GM15510 (cell line): ENCODE data around the gene EMC1.

Experiments
- POLR2A ChIP-seq: IDR thresholded peaks from 3 replicates; pipeline ENCODE4 v1.6.1; 2011; ENCODE audit warnings: borderline replicate concordance; ENCODE audit not compliant: insufficient read length; ENCODE audit errors: extremely low read depth

EMC1 gene

DNA sequence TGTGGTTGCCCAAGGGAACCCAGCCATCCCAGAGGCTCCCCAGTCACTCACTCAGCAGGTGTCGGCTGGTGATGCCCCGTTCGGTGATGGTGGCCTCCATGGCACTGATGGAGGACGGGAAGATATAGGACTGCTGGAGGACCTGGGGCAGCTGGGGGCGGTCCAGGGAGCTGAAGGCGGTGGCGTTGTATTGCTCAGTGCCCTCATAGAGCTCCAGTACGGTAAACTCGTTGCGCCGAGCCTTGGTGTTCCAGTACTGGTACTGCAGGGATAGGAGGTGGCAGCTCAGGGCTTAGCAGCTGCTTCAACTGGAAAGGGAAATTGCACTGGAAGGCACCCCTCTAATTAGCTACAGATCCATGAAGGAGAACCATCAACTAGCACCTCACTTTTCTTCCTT lies 28.8 kb downstream of the EMC1 start:
- no peak for TF ChIP-seq POLR2A

DNA sequence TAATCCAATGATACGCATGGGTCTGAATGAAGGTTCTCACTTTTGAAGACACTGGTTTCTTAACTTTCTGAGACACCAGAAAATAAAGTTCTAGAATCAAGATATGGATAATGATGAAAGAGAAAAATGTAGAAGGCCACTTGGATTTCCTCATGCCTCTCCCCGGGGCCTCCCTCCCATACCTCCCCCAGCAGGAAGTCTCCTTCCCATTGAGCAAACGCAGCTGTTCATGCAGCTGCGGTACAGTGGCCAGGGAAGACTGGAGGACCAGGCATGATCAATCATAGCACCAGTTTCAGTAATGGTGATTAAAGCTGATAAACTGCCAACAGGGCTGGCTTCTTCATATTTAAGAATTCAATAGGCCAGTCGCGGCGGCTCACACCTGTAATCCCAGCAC lies 30.3 kb downstream of the EMC1 start:
- no peak for TF ChIP-seq POLR2A

DNA sequence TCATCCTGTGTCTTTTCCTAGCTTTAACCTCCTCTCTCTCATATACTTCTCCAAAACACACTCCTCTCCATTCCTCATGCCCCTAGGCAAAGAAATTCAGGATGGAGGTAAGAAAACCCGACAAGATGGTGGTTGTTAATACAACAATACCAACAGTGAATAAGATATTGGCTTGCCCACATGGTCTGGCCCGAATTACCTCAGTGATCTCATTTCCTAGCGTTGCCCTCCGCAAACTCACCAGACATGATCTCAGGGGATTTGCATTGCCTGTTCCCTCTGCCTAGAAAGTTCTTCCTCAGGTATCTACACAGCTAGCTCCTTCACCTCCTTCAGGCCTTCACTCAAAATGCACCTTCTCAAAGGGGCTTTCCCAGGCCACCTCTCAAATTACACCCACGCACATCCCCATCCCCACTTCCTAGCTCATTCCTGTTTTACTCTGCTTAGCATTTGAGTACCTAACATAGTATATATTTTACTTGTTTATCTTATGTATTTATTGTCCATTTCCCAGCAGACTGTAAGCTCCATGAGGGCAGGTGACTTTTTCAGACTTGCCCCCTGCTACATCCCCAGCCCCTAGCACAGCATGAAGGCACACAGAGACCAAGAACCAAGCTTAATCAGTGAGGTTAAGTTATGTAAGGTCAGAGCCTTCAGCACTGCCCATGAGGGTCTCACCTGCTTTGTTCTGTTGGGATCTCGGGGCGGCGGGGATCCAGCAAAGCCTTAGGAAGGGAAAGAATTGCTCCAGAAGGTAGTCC lies 31.1 kb downstream of the EMC1 start:
- TF ChIP-seq POLR2A = no peak

DNA sequence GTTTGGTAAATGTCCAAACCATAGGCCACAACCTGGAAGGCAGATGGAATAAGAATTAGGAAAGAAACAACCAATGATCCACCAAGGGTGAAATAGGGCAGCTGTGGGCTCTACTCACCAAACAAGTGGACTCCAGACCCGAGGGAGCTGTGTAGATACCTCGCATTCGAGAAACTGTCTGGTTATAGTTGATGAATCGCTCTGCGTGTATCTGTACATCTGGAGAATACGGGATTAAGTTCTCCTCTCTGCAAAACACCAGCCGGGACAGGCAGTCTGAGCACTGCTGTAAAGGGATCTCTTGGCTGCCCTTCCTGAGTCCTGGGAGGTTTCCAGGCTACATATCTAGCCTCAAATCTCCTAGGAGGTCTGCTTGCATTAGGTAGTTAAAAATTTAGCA lies 31.9 kb downstream of the EMC1 start:
- no peak for TF ChIP-seq POLR2A

DNA sequence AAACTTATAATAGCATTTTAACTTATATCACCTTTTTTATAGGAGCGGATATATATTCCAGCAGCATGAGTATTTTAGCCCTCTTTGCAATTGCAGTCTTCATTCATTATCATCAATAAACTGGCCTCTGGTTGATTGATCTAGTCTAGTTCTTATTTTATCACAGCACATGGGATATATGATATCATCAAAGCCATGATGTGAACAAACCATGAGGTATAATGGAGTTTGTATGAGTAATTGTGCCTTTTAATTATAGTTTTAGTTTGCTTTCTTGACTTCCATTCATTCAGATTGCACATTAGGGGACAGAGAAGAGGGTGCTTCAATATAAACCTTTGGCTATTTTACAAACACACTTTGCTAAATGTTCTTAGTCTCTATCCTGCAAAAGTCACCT lies 37.7 kb downstream of the EMC1 start:
- no peak for TF ChIP-seq POLR2A

DNA sequence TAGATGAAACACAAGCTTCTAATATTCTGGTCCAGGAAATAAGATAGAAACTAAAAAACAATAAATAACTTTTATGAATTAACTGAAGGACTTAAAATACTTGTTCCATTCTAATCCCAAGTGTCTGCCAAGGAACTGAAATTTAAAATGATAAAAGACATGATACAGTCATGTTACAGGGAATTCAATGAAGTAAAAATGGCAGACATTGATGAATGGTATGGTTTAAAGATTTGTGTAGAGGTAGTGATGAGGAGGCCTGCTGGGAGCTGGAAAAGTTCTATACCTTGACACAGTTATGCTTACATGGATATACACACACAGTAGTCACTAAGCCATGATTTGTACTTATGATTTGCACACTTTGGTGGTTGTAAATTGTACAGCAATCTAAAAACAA lies 39.2 kb downstream of the EMC1 start:
- TF ChIP-seq POLR2A = no peak

DNA sequence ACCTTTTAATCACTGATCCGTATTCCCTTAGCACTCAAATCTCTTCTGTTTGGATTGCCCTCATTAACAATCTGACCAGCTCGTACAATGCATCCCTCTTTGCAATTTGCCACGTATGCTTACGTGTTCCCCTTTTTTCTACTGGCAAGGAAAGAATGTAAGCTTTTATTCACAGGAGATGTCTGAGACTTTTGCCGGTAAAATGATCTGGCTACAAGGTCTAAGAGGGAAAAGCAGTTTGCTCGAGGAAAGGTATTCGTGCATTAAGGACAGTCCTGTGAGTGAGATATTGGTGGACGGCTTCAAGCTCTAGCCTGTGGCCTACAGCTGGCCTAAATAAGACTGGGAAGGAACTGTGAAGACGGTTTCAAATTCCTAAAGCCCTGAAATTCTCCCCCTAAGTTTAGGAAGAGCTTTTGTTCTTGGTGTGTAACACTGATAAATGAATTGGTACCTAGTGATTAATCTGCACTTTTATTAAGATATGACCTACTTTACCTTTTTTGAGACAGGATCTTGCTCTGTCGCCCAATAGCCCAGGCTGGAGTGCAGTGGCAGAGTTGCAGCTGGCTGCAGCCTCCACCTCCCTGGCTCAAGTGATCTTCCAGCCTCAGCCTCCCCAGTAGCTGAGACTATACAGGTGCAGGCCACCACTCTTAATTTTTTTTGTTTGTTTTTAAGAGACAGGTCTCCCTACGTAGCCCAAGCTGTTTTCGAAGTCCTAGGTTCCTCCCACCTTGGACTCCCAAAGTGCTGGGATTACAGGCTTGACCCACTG lies 40.4 kb downstream of the EMC1 start:
- no peak for TF ChIP-seq POLR2A

DNA sequence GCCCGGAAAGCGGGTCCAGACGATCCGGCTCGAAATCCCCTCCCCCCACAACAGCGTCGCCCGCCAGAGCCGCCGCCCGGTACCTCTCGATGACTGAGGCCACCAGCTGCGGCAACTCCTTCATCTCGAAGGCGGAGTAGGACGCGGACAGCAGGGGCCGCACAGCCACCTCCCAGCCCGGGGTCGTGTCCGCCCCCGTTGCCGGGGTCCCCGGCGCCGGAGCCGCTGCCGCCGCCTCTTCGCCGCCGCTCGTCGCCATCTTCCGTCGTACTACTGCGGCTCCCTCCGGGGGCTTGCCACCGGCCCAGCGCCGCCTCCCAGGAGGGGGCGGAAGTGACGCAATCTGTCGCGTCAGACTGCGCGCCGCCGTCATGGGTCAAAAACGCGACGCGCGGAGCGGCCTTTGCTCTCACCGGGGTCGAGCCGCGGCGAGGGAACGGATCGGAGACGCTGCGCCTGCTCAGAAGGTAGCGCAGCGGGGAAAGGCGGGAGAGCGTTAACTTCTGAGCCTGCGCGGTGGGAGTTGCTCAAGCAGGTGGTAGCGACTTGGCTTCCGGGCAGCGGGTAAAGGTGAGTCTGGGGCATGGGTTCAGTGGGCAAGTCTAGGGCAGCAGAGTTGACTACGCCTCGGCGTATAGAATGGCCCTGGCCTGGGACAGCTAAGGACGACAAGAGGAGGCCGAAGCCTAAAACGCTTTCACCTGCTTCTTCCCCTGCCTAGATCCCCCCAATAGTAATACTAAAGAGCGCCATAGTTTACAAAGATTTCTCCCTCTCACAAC lies 41.1 kb downstream of the EMC1 start, which contains the start of gene UBR4:
UBR4 (minus strand) TSS at position 277 of the 782 bp plus-strand sequence; CDS start at position 259, 18 bp downstream.
- peak; percentile 75 for TF ChIP-seq POLR2A

DNA sequence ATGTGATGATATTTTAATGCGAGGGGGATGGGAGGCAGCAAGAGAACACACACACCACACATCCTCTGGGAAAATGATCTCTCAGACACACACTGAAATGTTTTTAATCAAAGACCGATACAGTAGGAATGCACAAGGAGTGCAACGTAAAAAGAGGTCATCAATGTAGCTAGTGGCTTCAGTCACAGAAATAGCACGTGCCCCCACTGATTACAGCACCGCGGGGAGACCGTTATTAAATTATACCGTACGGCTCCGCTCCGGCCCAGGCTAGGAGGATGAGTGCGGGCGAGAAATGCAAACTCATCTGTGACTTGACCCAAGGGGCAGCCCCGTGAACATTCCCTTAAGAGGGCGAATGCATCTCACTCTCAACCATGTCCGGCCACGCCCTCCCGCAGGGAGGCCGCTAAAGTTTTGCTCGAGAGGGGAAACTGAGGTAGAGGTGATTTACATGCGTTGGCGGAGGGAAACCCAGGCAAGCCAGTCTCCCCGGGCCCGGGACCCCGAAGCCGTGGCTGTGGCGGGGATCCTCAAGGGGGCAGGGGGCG lies 41.8 kb downstream of the EMC1 start:
- TF ChIP-seq POLR2A = peak; percentile 45

DNA sequence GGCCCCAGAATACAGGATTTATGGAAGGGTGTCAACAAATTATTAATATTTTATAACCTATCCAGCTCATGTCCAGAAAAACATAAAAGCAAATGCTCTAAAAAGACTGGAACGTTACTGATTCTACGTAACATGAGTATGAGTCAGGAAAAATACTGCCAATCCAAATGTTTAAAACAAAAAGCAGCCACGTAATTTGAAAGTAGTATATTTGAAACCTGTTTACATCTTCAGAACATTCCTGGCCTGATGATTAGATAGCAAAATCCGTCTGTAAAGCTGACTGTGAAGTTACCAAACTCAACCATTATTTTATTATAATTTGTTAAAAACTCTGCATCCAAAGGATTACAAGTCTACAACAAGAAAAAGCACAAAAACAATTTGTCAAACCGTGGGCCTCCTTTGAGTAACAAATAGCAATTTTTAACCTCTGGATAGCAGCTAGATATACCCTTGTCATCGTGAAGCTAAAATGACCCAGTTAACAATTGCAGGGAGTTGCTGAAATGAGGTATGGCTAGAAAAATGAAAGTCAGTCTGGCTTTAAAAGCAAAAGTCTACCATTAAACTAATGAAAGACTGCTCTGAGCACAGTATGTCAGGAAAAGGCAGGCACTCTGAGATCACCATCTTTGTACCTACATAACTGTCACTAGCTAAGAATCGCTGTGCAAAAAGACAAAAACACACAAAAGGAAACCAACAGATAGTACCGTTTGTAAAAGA lies 42.5 kb downstream of the EMC1 start:
- TF ChIP-seq POLR2A = no peak

DNA sequence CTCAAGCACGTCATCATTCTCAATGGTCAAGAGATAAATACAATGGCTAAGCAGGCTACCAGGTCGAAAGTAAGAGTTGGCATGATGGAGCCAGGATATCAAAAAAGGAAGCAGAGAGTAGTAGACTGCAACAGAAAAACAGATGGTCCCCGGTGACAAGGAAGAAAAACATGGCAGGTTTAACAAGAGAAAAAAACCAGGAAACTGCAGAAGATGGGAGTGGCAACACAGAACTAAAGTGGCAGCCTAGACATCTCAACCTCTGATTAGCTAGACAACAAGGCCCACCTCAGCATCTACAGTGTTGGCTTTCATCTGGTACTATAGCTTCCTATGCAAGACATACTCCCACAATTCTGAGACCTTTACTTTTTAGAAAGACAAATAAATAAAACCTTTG lies 44.4 kb downstream of the EMC1 start:
- TF ChIP-seq POLR2A = no peak

DNA sequence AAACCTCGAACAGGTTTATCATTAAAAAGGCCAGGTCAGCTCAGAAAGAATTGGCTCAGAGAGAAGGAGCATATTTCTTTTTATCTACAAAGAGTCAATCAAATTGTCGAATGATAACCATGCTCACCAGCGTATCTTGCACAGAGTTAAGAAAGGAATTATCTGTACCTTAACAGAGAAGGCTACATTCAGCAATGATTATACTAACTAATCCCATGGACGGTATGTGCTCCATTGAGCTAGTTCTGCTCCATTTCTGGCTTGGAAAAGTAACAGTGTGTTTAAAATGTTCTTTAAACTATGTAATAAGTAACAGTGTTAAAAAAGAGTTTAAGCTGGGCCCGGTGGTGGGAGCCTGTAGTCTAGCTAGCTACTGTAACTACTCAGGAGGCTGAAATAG lies 45.5 kb downstream of the EMC1 start:
- TF ChIP-seq POLR2A = no peak

DNA sequence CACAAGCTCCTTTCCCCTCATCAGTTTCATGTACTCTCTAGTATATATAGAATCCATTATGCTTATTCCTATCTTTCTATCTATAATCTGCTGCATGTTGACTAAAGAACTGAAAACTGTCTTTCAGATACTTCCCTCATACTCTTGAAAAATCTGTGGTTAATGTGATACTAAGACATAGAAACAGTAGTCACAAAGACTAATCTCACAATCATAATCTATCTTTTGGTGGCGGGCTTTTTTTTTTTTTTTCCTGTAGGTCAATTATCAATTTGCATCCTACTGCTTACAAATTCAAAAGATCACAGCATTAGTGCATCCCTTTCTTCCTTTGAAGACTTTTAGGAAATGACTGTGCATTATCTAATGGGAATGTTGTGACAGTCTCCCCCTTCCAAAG lies 45.9 kb downstream of the EMC1 start:
- TF ChIP-seq POLR2A = no peak
